Fibroblast of peridontal ligament (primary cell): Measurements from ENCODE around the gene TRPC4AP.
"Not testable (repeated sequence)": the region's sequence is repeated elsewhere in the genome, so short reads cannot be mapped to it uniquely, and the experiment has no call there.

Source experiments
- DNase-seq: peaks from one replicate; pipeline ENCODE4 v3.0.0-alpha.2; 2010; ENCODE audit errors: extremely low read depth

The TRPC4AP gene

DNA sequence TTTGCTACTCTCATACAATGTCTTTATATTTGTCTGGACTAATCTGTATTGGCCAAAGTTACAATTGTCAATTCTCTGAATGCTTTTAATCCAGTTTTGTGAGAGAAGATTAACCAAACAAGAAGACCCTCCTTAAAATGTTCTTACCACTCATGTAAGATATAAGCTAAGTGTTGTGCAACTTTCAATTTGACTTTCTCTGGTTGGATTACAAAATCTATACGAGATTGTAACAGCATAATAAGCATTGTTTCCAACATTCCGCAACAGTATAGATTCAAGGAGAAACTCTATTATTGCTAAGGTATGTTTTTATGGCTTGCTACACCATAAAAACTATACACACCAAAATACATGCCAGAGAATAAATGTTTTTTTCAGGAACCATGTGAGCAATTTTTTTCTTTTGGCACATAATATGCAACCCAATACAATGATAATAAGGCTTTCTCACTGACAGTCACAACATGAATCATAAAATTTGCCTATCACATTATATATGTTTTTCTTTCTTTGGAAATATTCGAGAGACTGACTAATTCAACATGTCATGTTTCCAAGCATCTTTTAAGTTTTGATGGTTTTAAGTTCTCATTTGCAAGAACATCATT lies 12.2 kb upstream of the TRPC4AP start:
- peak; percentile 61 for DNase-seq

DNA sequence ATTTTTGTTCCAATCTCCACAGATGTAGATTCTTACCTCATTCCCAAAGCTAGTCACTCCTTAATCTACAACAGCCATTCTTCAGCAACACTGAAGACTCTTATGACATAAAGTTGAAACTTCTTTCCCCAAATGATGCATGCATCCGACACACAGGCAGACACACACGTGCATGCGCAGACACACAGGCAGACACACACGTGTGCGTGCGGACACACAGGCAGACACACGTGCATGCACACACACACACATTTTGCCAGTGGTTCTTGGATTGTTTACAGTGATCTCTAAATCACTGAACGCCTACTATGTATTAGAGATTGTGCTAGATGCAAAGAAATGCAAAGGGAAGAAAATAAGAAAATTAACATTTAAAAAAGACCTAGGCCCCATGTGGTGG lies 9.0 kb upstream of the TRPC4AP start:
- DNase-seq: no peak

DNA sequence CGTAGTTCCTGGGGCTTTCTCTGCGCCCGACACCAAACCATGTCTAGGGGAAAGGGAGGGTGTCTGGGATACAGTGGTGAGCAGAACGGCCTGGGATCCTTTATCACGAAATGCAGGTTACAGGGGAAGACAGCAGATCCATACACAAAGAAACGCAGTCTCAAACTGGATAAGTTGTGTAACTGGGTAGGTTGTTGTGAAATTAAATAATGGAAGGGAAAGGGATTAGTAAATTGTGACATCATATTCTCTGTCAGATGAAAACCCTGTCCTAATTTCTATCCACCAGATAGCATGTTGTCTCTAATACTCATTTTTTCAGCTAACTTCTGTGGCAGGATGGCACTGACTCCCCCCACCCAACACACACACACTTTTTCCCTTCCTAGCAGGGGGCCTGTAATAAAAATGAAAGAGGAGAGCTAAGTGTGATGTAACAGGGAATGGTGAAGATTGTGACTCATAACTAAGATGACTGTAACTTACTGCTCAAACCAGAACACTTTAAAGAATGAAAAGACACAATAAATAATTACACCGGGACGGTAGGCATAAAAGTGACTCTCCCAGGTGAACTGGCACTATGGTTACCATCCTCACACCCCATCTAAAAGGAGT lies 769 bp upstream of the TRPC4AP start:
- peak; percentile 81 for DNase-seq

DNA sequence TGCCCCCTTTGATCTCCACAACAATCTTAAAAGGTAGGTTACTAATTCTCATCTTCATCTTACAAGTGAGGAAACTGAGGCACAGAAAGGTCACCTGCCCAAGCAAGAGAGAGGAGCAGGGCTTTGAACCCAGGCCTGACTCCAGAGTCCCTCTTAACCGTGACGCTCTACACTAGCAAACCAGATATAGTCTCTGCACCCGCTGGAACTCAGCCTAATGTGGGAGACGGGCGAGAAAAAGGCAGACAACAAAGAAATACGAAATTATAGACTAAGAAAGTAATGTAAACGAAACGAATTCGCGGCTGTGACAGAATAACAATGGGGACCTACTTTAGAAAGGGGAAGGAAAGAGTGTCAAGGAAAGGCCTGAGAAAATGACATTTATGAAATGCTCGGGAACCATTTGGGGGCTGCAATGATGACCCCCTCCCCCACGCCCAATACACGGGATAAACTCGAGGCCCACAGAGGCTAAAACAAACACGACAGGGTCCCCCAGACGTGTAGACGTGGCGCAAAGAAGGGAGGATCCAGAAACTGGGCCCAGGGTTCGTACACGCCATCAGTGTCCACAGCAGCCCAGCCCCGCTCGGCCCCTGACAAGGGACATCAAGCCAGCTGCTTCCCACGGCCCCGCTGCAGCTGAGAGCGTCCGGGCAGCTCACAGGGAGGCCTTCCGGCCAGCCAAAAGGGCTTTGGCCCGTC lies 637 bp downstream of the TRPC4AP start:
- peak; percentile 48 for DNase-seq

DNA sequence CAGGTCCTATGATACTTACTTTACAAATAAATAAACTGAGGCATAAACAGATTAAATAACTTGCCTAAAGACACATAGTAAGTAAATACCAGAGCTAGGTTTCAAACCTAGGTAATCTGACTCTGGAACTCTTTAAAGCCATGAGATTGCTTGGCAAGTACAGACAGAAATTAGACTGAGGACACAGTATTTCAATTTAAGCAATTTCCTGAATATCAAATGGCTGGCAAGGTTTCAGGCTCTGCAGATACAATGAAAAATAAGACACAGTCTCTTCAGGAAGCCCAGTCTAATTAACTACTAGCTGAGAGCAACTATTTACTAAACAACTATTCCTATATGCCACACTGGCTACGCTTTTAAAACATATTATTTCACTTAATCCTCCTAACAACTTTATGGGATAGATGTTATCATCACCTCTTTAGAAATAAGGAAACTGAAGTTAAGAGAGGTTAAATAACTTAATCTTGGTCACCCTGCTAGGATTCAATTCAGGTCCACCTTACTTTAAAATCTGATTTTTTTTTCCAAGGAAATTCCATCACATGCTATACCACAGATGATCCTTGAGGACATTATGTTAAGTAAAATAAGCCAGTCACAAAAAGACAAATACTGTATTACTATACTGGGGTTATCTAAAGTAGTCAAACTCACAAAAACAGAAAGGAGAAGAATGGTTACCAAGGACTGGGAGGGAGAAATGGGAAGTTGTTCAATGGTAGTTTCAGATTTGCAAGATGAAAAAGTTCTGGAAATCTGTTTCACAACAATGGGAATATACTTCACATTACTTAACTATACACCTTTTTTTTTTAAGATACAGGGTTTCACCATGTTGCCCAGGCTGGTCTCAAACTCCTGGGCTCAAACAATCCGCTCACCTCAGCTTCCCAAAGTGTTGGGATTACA lies 4.1 kb downstream of the TRPC4AP start:
- DNase-seq: peak; percentile 30

DNA sequence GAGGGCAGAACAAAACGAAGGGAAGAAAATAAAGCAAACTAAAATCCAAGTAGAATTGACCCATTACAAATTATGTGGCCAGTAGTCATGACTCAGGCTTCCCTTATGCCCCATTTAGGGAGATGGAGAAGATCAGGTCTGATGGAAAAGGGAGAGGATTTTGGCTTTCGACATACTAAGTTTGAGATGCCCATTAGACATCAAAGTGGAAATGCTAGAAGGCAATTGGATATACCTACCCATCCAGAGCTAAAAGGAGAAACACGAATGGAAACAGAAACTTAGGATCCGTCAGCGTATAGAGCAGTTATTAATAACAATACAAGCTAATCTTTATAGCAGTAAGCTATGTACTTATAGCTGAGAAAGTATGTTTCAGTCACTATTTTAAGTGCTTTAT lies 4.8 kb downstream of the TRPC4AP start:
- peak; percentile 58 for DNase-seq

DNA sequence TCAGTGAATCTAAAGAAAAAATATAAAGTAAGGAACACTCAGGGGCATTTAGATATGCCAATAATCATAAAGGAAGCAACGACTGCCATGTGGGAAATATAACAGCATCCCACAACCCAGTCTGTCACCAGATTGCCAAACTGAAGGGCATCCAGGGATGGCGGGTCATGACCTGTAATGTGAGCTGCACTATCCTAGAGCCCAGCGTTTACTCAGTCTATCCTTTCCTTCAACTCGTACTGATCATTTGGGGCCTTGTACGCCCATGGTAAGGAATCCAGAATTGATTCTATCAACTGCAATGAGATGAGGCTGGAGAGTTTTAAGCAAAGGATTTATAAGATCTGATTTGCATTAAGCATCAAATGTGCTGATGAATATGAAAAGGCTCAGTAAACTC lies 5.3 kb downstream of the TRPC4AP start:
- no peak for DNase-seq

DNA sequence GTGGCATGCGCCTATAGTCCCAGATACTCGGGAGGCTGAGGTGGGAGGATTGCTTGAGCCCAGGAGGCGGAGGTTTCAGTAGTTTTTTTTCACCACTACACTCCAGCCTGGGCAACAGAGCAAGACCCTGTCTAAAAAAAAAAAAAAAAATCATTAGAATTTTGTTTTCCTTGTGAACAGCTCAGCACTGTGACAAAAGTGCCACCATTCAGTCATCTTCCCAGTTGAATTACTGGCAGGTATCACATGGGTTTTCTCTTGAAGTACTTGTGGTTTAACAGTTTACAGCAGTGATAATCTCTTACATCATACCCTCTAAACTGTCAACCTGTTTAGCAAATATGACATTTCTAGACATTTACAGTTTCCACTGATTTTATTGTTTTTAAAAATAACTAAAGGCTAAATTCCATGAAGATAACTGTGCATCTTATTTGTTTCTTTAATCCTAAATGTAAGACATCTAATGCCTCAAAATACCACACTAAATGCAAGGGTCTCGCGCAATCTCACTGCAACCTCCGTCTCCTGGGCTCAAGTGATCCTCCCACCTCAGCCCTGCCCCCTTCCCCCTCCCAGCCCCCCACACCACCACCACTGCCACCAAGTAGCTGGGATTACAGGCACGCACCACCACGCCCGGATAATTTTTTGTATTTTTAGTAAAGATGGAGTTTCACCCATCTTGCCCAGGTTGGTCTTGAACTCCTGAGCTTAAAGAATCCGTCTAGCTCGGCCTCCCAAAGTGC lies 7.0 kb downstream of the TRPC4AP start:
- no peak for DNase-seq

DNA sequence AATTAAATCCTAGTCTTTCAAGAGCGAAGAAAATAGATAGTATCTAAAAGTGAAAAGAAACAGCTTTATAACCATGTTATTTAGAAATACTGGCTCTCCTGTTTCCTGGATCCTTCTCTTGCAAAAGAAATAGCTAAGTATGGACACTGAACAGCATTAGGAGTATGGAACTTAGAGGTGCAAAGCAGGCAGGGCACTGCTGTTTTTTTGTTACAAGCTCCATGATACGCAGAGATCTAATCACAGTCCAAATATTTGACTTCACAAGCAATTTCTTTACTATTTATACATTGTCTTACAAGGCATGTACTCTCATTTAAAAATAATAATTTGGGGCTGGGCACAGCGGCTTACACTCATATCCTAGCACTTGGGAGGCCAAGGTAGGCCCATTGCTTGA lies 7.6 kb downstream of the TRPC4AP start:
- no peak for DNase-seq

DNA sequence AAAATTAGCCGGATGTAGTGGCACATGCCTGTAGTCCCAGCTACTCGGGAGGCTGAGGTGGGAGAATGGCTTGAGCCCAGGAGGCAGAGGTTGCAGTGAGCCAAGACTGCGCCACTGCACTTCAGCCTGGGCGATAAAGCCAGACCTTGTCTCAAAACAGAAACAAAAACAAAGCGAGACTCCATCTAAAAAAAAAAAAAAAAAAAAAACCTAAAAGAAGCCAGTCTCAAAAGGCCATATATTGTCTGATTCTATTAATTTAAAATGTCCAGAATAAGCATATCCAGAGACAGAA lies 12.3 kb downstream of the TRPC4AP start:
- not testable (repeated sequence) for DNase-seq

DNA sequence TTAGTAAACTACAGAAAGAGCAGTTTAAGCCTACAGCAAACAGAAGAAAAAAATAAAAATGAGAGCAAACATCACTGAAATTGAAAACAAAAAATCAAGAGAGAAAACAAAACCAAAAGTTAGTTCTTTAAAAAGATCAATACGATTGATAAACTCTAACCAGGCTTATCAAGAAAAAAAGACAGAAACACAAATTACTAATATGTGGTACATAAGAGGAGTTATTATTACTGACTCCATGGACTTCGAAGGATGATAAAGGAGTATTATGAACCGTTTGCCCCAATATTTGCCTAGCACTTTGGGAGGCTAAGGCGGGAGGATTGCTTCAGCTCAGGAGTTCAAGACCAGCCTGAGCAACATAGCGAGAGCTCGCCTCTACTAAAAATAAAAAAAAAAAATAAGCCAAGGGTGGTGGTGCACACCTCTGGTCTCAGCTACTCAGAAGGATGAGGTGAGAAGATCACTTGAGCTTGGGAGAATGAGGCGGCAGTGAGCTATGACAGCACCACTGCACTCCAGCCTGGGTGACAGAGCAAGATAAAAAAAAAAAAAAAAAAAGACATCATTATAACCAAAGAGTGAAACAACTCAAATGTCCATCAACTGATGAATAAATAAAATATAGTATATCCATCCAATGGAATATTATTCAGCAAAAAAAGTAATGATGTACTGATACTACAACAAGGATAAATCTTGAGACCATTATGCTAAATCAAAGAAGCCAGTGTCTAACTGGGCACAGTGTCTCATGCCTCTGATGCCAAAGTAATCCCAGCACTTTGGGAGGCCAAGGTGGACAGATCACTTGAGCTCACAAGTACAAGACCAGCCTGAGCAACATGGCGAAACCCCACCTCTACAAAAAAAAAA lies 12.9 kb downstream of the TRPC4AP start:
- no peak for DNase-seq

DNA sequence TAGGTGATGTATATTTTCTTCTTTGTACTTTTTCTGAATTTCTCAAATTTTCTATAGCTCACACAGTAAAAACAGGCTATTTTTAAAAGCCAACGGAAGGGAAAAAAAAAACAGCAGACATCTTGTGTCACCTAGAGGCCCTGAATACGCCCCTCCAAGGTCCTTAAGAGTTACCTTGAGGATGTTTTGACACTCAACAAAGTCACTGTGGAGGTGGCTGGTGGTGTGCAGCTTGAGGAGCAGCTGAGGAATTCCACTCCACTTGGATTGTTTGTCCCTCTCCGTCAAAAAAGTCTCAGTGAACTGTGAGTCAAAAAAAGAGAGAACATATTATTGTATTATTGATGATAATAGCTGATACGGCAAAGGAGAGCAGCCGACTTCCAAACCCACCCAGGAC lies 14.7 kb downstream of the TRPC4AP start:
- DNase-seq: no peak

DNA sequence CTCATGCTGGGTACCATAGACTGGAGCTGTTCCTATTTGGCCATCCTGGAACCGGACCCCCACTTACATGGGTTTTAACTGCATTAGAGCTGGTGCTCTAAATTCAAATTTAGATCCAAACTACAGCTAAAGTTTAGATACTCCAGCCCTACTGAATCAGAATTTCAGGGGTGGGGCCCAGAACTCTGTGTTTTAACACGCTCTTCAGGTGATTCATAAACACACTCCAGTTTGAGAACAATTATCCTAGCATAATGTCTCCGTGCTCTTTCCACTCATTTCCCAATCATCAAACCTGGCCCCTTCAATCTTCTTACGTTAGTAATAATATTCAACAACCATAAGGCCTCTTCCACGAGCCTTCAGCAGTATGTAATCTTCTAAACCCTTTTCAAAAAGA lies 15.3 kb downstream of the TRPC4AP start:
- DNase-seq: no peak

DNA sequence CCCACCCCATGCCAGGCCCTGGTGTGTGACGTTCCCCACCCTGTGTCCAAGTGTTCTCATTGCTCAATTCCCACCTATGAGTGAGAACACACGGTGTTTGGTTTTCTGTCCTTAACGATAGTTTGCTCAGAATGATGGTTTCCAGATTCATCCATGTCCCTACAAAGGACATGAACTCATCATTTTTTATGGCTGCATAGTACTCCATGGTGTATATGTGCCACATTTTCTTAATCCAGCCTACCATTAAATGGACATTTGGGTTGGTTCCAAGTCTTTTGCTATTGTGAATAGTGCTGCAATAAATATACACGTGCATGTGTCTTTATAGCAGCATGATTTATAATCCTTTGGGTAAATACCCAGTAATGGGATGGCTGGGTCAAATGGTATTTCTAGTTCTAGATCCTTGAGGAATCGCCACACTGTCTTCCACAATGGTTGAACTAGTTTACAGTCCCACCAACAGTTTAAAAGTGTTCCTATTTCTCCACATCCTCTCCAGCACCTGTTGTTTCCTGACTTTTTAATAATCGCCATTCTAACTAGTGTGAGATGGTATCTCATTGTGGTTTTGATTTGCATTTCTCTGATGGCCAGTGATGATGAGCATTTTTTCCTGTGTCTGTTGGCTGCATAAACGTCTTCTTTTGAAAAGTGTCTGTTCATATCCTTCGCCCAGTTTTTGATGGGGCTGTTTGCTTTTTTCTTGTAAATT lies 21.0 kb downstream of the TRPC4AP start:
- not testable (repeated sequence) for DNase-seq

DNA sequence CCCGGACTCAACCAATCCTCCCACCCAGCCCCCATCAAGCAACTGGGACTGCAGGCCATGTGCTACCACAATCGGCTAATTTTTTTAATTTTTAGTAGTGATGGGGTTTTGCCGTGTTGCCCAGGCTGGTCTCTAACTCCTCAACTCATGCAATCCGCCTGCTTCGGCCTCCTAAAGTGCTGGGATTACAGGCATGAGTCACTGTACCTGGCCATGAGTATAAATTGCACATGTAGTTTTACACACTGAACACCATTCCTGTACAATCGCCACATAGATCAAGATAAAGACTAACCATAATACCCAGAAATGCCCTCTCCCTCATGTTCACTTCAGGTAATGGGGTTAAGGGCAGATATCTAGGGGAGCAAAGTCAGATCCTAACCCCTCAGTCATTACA lies 26.4 kb downstream of the TRPC4AP start:
- DNase-seq: no peak

DNA sequence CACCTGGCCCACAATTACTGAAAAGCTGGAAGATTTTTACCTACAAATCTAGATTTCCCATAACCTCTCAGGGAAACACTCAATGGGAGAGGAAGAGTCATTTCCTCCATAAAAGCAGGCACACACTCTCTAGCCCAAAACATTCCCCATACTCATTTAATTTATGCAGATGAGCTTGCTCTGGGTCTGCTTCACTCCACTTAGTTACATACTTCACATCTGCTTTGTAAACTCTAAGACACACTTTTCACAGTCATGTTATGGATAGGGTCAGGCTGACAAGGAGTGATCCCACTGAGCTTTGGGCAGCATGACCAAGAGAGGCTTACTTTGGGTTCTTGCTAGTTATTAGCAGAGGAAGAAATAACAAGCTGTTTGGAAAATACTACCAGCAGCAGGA lies 27.4 kb downstream of the TRPC4AP start:
- DNase-seq: no peak

DNA sequence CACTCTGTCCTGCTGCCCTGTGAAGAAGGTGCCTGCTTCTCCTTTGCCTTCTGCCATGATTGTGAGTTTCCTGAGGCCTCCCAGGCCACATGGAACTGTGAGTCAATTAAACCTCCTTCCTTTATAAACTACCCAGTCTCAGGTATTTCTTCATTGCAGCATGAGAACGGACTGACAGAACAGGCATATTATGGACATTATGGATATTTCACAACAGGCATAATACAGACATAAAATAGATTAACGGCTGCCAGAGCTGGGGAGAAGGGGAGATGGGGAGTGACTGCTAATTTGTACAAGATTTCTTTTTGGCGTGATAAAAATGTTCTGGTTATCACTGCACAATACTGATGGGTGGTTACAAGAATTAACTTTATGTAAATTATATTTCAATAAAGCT lies 29.4 kb downstream of the TRPC4AP start:
- no peak for DNase-seq

DNA sequence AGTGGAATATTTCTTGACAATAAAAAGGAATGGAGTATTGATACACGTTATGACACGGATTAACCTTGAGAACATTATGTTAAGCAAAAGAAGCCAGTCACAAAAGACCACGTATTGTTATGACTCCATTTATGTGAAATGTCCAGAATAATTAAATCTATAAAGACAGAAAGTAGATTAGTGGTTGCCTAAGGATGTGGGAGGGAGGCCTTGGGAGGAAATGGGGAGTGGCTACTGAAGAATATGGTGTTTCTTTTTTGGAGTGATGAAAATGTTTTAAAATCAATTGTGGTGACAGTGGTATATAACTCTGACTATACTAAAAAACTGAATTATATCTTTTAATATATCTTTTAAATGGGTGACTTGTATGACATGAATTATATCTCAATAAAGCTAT lies 30.1 kb downstream of the TRPC4AP start:
- DNase-seq: no peak

DNA sequence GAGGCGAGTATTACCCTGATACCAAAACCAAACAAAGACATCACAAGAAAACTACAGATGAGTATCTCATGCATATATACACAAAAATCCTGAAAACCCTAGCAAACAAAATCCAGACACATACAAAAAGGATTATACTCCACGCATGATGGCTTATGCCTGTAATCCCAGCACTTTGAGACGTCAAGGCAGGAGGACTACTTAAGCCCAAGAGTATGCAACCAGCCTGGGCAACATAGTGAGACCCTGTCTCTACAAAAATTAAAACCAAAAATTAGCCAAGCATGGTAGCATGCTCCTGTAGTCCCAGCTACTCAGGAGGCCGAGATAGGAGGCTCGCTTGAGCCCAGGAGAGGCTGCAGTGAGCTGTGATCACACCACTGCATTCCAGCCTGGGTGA lies 32.4 kb downstream of the TRPC4AP start:
- no peak for DNase-seq

DNA sequence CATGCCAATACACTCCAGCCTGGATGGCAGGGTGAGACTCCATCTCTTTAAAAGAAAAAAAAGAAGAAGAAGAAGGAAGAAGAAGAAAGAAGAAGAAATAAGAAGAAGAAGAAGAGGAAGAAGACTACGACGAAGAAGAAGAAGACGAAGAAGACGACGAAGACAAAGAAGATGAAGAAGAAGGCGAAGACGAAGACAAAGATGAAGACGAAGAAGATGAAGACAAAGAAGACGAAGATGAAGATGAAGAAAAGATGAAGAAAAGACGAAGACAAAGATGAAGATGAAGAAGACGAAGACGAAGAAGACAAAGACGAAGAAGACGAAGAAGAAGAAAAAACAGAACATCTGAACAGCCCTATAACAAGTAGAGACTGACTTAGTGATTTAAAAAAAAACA lies 33.0 kb downstream of the TRPC4AP start:
- DNase-seq: no peak
